GM18867 (cell line): ENCODE measurements around the gene MRI1.
A peak's percentile ranks its signal among the peaks of the same experiment; 100 is the strongest.
"Not testable (repeated sequence)": the region's sequence is repeated elsewhere in the genome, so short reads cannot be mapped to it uniquely, and the experiment has no call there.

Source experiments
- ATAC-seq: cut with Tn5 transposase; IDR thresholded peaks from one replicate; pipeline ENCODE4 v1.9.1; 2021; ENCODE audit warnings: mild to moderate bottlenecking, moderate library complexity; ENCODE audit not compliant: unreplicated experiment

The MRI1 gene

GRCh38 chr19:13788991-13789390 lies 24.7 kb downstream of the MRI1 start:
- no peak for ATAC-seq

- ATAC-seq, result no peak
These were observed 26.0 kb downstream of the MRI1 start for GRCh38 chr19:13790354-13790753.

- ATAC-seq, result not testable (repeated sequence)
These were observed 29.0 kb downstream of the MRI1 start for GRCh38 chr19:13793317-13793716.

GRCh38 chr19:13794398-13794756 lies 30.1 kb downstream of the MRI1 start:
- ATAC-seq, result no peak

GRCh38 chr19:13794757-13795589 lies 30.7 kb downstream of the MRI1 start, which contains the start of gene ZSWIM4:
Gene ZSWIM4 (plus strand): TSS chr19:13795443. CDS start chr19:13795649, 206 bp downstream.
- peak; percentile 93 for ATAC-seq

GRCh38 chr19:13795595-13796300 lies 31.4 kb downstream of the MRI1 start:
- ATAC-seq, result peak; percentile 25

GRCh38 chr19:13796301-13797057 lies 32.2 kb downstream of the MRI1 start:
- no peak for ATAC-seq

- ATAC-seq, result no peak
These were observed 32.7 kb downstream of the MRI1 start for GRCh38 chr19:13797058-13797440.

GRCh38 chr19:13797870-13798269 lies 33.5 kb downstream of the MRI1 start:
- ATAC-seq, result no peak

GRCh38 chr19:13799669-13800068 lies 35.3 kb downstream of the MRI1 start:
- no peak for ATAC-seq

- ATAC-seq, result no peak
These were observed 38.7 kb downstream of the MRI1 start for GRCh38 chr19:13803038-13803437.

- no peak for ATAC-seq
These were observed 40.7 kb downstream of the MRI1 start for GRCh38 chr19:13804830-13805683.

- no peak for ATAC-seq
These were observed 42.4 kb downstream of the MRI1 start for GRCh38 chr19:13806728-13807127.

- no peak for ATAC-seq
These were observed 43.2 kb downstream of the MRI1 start for GRCh38 chr19:13807421-13808021.

GRCh38 chr19:13808856-13809255 lies 44.5 kb downstream of the MRI1 start:
- no peak for ATAC-seq

GRCh38 chr19:13812544-13812943 lies 48.2 kb downstream of the MRI1 start:
- no peak for ATAC-seq

- no peak for ATAC-seq
These were observed 48.8 kb downstream of the MRI1 start for GRCh38 chr19:13813147-13813546.

- no peak for ATAC-seq
These were observed 50.2 kb downstream of the MRI1 start for GRCh38 chr19:13814550-13814949.

GRCh38 chr19:13817018-13817614 lies 52.8 kb downstream of the MRI1 start:
- no peak for ATAC-seq
